Panc1 (cell line): ENCODE results near the gene APBB2.

ENCODE experiments used
- CTCF ChIP-seq: fragments of 450-650 bp; IDR thresholded peaks from 2 replicates; pipeline ENCODE4 v1.5.1; 2017; ENCODE audit warnings: mild to moderate bottlenecking
- POLR2AphosphoS5 ChIP-seq: IDR thresholded peaks from 2 replicates; pipeline ENCODE4 v1.6.1; 2012; ENCODE audit warnings: mild to moderate bottlenecking, low read depth, low read length, moderate library complexity
- REST ChIP-seq, 2 experiments: IDR thresholded peaks; 2 replicates each; pipeline ENCODE4 v1.6.1; 2011 to 2012; ENCODE audit warnings: low read depth in 2 of 2, control low read depth in 1 of 2, low read length in 1 of 2, mild to moderate bottlenecking in 1 of 2, moderate library complexity in 1 of 2; ENCODE audit not compliant: insufficient read depth in 1 of 2
- SIN3A ChIP-seq: IDR thresholded peaks from 2 replicates; pipeline ENCODE4 v1.6.1; 2012; ENCODE audit warnings: low read depth, mild to moderate bottlenecking, low read length, moderate library complexity, borderline replicate concordance; ENCODE audit not compliant: insufficient read depth

DNA sequence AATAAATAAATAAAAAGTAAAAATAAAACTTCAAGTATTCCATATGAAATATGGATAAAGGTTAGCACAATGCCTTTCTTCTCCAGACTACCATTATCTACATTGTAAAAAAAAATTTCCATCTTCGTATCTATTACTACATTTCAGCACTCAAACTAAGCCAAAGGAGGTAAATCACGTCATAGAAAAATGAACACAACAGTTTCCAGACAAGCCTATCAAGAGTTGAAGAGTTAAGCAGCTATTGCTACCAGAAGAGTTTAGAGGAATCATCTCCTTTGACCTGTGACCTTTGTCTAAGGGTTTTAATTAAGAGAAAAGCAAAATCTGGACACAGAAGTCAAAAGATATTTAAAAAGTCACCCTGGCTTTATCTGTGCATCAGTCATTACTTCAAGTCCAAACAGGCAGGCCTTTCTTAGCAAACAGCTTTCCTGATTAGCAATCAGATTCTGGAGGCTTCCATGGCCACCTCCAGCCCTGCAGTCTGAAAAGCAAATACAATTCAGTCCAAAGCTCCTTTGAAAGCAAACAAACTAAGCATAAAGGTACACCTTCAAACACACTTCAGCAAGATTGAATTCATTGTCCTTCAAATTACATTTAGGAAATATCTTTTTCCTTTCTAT lies 82.2 kb downstream of the APBB2 start:
- TF ChIP-seq SIN3A (no peak), CTCF (no peak), POLR2AphosphoS5 (no peak), REST (IDR thresholded peaks at IDR 0.05; ENCODE audit: insufficient read depth in 1 of 2, low read depth in 2 of 2, low read length in 1 of 2) (no peak)
